ENCODE measurements around the gene TUBB. TPM values are rescaled to one million over a fixed set of nuclear protein-coding genes. Genes with fewer than 3 reads are reported as not detected.

TUBB gene
- total RNA-seq, 1 donor from 2014 or later: 179 TPM

GRCh38 chr6:30686009-30686907 lies 33.9 kb upstream of the TUBB start, which contains the start of gene PPP1R18:
PPP1R18 (minus strand) TSS chr6:30686645; CDS start chr6:30686018, 627 bp downstream.
- intact Hi-C loops (cut with DNase I): no loop called here
- ATAC-seq (ENCODE audit: poor library complexity): peak; percentile 67
- DNase-seq: peak; percentile 91

- ATAC-seq (ENCODE audit: poor library complexity): peak; percentile 77
- intact Hi-C loops (cut with DNase I): no loop called here
Measured at GRCh38 chr6:30686908-30687658, 33.1 kb upstream of the TUBB start.

GRCh38 chr6:30687659-30688431 lies 32.3 kb upstream of the TUBB start:
- DNase-seq (peak; percentile 65), ATAC-seq (ENCODE audit: poor library complexity) (no peak)
- intact Hi-C loops (cut with DNase I): no loop called here

More at GRCh38 chr6:30686908-30687658, 33.1 kb upstream of the TUBB start:
- DNase-seq: peak; percentile 99

- intact Hi-C loops (cut with DNase I): no loop called here
Measured at GRCh38 chr6:30688569-30688968, 31.6 kb upstream of the TUBB start.

GRCh38 chr6:30689022-30689865 lies 30.9 kb upstream of the TUBB start:
- DNase-seq (no peak), ATAC-seq (ENCODE audit: poor library complexity) (no peak)
- intact Hi-C loops (cut with DNase I): no loop called here

More at GRCh38 chr6:30688569-30688968, 31.6 kb upstream of the TUBB start:
- DNase-seq: no peak
- no peak for ATAC-seq (ENCODE audit: poor library complexity)

- intact Hi-C loops (cut with DNase I): no loop called here
- ATAC-seq (ENCODE audit: poor library complexity) (no peak), DNase-seq (no peak)
Measured at GRCh38 chr6:30689985-30690384, 30.2 kb upstream of the TUBB start.

GRCh38 chr6:30690403-30691207 lies 29.5 kb upstream of the TUBB start, which contains the start of gene NRM:
NRM (minus strand) TSS chr6:30690984; CDS start chr6:30690974, 10 bp downstream.
- DNase-seq: peak; percentile 94
- peak; percentile 77 for ATAC-seq (ENCODE audit: poor library complexity)
- intact Hi-C loops (cut with DNase I): no loop called here

GRCh38 chr6:30691208-30691847 lies 28.8 kb upstream of the TUBB start:
- no peak for ATAC-seq (ENCODE audit: poor library complexity)
- DNase-seq: no peak
- intact Hi-C loops (cut with DNase I): no loop called here

GRCh38 chr6:30696432-30696831 lies 23.7 kb upstream of the TUBB start:
- no peak for DNase-seq
- intact Hi-C loops (cut with DNase I): no loop called here
- ATAC-seq (ENCODE audit: poor library complexity): no peak

GRCh38 chr6:30700340-30700739 lies 19.8 kb upstream of the TUBB start:
- intact Hi-C loops (cut with DNase I): no loop called here
- no peak for DNase-seq
- ATAC-seq (ENCODE audit: poor library complexity): peak; percentile 82

GRCh38 chr6:30703011-30703410 lies 17.1 kb upstream of the TUBB start:
- intact Hi-C loops (cut with DNase I): no loop called here
- ATAC-seq (ENCODE audit: poor library complexity) (no peak), DNase-seq (no peak)

GRCh38 chr6:30703821-30704220 lies 16.3 kb upstream of the TUBB start:
- DNase-seq: no peak
- intact Hi-C loops (cut with DNase I): no loop called here
- no peak for ATAC-seq (ENCODE audit: poor library complexity)

- peak; percentile 79 for ATAC-seq (ENCODE audit: poor library complexity)
- intact Hi-C loops (cut with DNase I): no loop called here
- DNase-seq: no peak
Measured at GRCh38 chr6:30705620-30706019, 14.5 kb upstream of the TUBB start.

GRCh38 chr6:30707281-30707850 lies 12.8 kb upstream of the TUBB start:
- intact Hi-C loops (cut with DNase I): no loop called here
- DNase-seq: no peak
- no peak for ATAC-seq (ENCODE audit: poor library complexity)

- ATAC-seq (ENCODE audit: poor library complexity) (no peak), DNase-seq (no peak)
- intact Hi-C loops (cut with DNase I): no loop called here
Measured at GRCh38 chr6:30709101-30709868, 10.9 kb upstream of the TUBB start.
